Neural crest cell (in vitro differentiated cells): Measurements from ENCODE around the gene ANKRD28. TPM values are rescaled to one million over a fixed set of nuclear protein-coding genes. Genes with fewer than 3 reads are reported as not detected.
"Not testable (repeated sequence)": the region's sequence is repeated elsewhere in the genome, so short reads cannot be mapped to it uniquely, and the experiment has no call there.

Experiments used
- DNase-seq: peaks from one replicate; pipeline ENCODE4 v3.0.0; 2021; ENCODE audit warnings: low read depth, mixed read lengths, low spot score
- H3K27ac Mint-ChIP-seq: one replicate; pipeline ENCODE4 v1.8.0; 2021; ENCODE audit warnings: mild to moderate bottlenecking, mixed read lengths; ENCODE audit not compliant: unreplicated experiment
- H3K27me3 Mint-ChIP-seq: 2 replicates; pipeline ENCODE4 v1.8.0; 2021; ENCODE audit warnings: low read depth, mild to moderate bottlenecking, mixed read lengths
- H3K36me3 Mint-ChIP-seq: 2 replicates; pipeline ENCODE4 v1.8.0; 2021; ENCODE audit warnings: low read depth, mild to moderate bottlenecking, mixed read lengths
- H3K4me1 Mint-ChIP-seq: 2 replicates; pipeline ENCODE4 v1.8.0; 2021; ENCODE audit warnings: mixed read lengths
- H3K4me3 Mint-ChIP-seq: one replicate; pipeline ENCODE4 v1.8.0; 2021; ENCODE audit warnings: mild to moderate bottlenecking, mixed read lengths
- H3K9me3 Mint-ChIP-seq: 2 replicates; pipeline ENCODE4 v1.8.0; 2021; ENCODE audit warnings: mixed read lengths
- total RNA-seq: library from RNA; stranded (reverse); gene quantifications from 2 replicates; pipeline ENCODE4 v1.2.1, GENCODE V29; 2021
- TF ChIP-seq, protein P1 (sequence below): fragments of 200-600 bp; sonication (generic); conservative IDR thresholded peaks from 2 replicates; pipeline ENCODE4 v1.5.0; 2021; ENCODE audit warnings: antibody characterized with exemption, mild to moderate bottlenecking

ANKRD28 gene
- total RNA-seq, 1 donor from 2014 or later, result 34.6 TPM

DNA sequence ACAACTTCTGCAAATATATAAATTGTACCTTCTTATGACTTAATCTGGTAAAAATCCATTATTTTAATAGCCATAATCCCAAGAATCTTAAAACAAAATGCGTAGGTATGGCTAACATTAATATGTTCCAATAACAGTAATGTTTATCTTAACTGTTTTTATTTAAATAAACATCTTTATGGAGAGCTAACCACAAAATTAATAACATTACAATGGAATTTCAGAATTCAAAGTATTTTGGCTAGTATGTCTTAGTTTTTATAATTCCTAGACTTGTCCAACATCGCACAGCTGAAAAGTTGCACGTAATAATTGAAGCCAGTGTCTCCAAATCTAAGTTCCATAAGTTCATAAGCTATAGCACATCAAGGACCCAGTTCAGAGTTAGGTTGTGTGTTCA lies 47.6 kb downstream of the ANKRD28 start:
- Mint-ChIP-seq H3K9me3 (peaks cover 10% of the 10 kb centered on the region), H3K36me3 (peaks cover 42% of the 10 kb centered on the region), H3K27ac (no peak overlapping the region), H3K27me3 (no peaks in the 10 kb centered on the region), H3K4me1 (no peaks in the 10 kb centered on the region), H3K4me3 (no peak overlapping the region)
- TF ChIP-seq, protein P1, sequence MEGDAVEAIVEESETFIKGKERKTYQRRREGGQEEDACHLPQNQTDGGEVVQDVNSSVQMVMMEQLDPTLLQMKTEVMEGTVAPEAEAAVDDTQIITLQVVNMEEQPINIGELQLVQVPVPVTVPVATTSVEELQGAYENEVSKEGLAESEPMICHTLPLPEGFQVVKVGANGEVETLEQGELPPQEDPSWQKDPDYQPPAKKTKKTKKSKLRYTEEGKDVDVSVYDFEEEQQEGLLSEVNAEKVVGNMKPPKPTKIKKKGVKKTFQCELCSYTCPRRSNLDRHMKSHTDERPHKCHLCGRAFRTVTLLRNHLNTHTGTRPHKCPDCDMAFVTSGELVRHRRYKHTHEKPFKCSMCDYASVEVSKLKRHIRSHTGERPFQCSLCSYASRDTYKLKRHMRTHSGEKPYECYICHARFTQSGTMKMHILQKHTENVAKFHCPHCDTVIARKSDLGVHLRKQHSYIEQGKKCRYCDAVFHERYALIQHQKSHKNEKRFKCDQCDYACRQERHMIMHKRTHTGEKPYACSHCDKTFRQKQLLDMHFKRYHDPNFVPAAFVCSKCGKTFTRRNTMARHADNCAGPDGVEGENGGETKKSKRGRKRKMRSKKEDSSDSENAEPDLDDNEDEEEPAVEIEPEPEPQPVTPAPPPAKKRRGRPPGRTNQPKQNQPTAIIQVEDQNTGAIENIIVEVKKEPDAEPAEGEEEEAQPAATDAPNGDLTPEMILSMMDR, result no peak
- DNase-seq, result no peak

DNA sequence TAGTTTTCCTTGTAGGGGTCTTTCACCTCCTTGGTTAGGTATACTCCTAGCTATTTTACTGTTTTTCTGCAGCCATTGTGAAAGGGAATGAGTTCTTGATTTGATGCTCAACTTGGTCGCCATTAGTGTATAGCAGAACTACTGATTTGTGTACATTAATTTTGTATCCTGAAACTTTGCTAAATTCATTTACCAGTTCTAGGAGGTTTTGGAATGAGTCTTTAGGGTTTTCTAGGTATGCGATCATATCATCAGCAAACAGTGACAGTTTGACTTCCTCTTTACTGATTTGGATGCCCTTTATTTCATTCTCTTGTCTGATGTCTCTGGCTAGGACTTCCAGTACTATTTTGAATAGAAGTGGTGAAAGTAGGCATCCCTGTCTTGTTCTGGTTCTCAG lies 51.9 kb downstream of the ANKRD28 start:
- DNase-seq, H3K4me1 Mint-ChIP-seq, H3K4me3 Mint-ChIP-seq, H3K27me3 Mint-ChIP-seq, H3K27ac Mint-ChIP-seq: not testable (repeated sequence)
- H3K9me3 Mint-ChIP-seq, result peaks cover 27% of the 10 kb centered on the region
- H3K36me3 Mint-ChIP-seq, result peaks cover 64% of the 10 kb centered on the region

DNA sequence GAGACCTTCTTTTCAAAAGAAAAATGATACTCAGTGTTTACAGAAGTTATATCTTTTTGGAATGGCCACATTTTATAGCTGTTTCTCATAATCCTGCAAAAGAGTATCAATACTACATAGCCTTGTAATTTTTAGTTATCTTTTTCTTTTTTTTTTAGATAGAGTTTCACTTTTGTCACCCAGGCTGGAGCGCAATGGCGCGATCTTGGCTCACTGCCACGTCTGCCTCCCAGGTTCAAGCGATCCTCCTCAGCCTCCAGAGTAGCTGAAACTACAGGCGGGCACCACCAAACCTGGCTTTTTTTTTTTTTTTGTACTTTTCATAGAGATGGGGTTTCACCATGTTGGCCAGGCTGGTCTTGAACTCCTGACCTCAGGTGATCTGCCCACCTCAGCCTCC lies 53.6 kb downstream of the ANKRD28 start:
- no peak for DNase-seq
- no peaks in the 10 kb centered on the region for H3K4me1 Mint-ChIP-seq
- H3K27me3 Mint-ChIP-seq, result no peaks in the 10 kb centered on the region
- no peak overlapping the region for H3K4me3 Mint-ChIP-seq
- TF ChIP-seq, protein P1, result no peak
- peaks cover 37% of the 10 kb centered on the region for H3K9me3 Mint-ChIP-seq
- no peak overlapping the region for H3K27ac Mint-ChIP-seq
- H3K36me3 Mint-ChIP-seq, result peaks cover 73% of the 10 kb centered on the region

DNA sequence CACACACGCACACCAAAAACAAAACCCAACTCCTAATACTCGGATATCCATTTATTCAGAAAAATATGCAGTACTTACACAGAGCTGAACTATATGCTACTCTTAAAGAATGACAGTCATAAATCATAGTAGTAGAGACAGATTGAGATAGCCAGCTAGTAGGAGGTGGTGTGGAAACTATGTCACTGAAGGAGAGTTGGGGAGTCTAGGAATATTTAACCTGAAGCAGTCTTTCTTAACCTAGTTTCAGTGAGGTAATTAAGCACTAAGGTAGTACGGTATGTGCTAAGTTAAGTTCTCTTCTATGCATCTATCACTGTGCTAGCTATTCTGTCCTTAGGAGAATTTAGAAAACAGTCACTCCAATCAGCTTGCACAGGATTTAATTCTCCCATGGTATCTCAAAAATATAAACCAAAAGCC lies 54.2 kb downstream of the ANKRD28 start:
- TF ChIP-seq, protein P1, result no peak
- DNase-seq, result no peak
- no peak overlapping the region for H3K4me3 Mint-ChIP-seq
- no peaks in the 10 kb centered on the region for H3K27me3 Mint-ChIP-seq
- H3K9me3 Mint-ChIP-seq, result peaks cover 42% of the 10 kb centered on the region
- H3K27ac Mint-ChIP-seq, result no peak overlapping the region
- peaks cover 76% of the 10 kb centered on the region for H3K36me3 Mint-ChIP-seq
- no peaks in the 10 kb centered on the region for H3K4me1 Mint-ChIP-seq

DNA sequence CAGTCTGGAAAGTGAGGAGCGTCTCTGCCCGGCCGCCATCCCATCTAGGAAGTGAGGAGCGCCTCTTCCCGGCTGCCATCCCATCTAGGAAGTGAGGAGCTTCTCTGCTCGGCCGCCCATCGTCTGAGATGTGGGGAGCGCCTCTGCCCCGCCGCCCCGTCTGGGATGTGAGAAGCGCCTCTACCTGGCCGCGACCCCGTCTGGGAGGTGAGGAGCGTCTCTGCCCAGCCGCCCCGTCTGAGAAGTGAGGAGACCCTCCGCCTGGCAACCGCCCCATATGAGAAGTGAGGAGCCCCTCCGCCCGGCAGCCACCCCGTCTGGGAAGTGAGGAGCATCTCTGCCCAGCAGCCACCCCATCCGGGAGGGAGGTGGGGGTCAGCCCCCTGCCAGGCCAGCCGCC lies 55.5 kb downstream of the ANKRD28 start:
- not testable (repeated sequence) for DNase-seq, H3K4me3 Mint-ChIP-seq, H3K27me3 Mint-ChIP-seq, H3K4me1 Mint-ChIP-seq, H3K27ac Mint-ChIP-seq
- Mint-ChIP-seq H3K36me3 (peaks cover 71% of the 10 kb centered on the region), H3K9me3 (peaks cover 43% of the 10 kb centered on the region)

DNA sequence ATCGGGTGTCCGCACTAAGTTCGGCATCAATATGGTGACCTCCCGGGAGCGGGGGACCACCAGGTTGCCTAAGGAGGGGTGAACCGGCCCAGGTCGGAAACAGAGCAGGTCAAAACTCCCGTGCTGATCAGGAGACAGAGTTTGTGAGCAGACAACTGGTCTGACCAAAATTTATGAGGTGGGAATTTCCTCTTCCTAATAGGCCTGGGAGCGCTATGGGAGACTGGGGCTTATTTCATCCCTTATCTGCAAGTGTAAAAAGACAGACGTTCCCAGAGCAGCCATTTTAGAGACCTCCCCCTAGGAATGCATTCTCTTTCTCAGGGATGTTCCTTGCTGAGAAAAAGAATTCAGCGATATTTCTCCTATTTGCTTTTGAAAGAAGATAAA lies 59.2 kb downstream of the ANKRD28 start:
- Mint-ChIP-seq H3K9me3 (peaks cover 29% of the 10 kb centered on the region), H3K36me3 (peaks cover 43% of the 10 kb centered on the region)
- not testable (repeated sequence) for DNase-seq, H3K27me3 Mint-ChIP-seq, H3K27ac Mint-ChIP-seq, H3K4me3 Mint-ChIP-seq, H3K4me1 Mint-ChIP-seq

DNA sequence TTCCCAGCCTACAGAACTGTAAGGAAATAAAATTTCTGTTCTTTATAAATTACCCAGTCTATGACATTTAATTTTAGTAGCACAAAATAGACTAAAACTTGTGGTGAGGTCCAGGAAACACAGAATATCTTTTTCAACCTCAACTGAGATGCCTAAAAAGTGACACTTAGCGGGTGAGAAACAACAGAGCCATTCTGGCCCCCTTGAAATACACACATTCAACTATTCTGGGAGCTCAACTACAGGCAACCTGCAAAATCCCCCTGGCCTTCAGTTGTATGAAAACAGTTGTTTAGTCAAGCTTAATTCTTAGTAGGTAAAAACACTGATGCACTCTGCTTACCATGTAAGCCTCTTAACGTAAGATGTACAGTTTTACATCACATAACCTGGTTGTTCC lies 66.8 kb downstream of the ANKRD28 start:
- TF ChIP-seq, protein P1, result no peak
- H3K27me3 Mint-ChIP-seq, result no peaks in the 10 kb centered on the region
- no peak overlapping the region for H3K27ac Mint-ChIP-seq
- H3K4me3 Mint-ChIP-seq, result no peak overlapping the region
- peaks cover 9% of the 10 kb centered on the region for H3K4me1 Mint-ChIP-seq
- H3K36me3 Mint-ChIP-seq, result peaks cover 14% of the 10 kb centered on the region
- no peak for DNase-seq
- no peaks in the 10 kb centered on the region for H3K9me3 Mint-ChIP-seq
